Activated CD8-positive, alpha-beta memory T cell treated with anti-CD3 and anti-CD28 coated beads, Interleukin-2, amount 10 ng/mL, durations not matched to agents 7 days and 5 days (primary cell): ENCODE data around the gene ATCAY. TPM values are rescaled to one million over a fixed set of nuclear protein-coding genes. Genes with fewer than 3 reads are reported as not detected.
"Not testable (repeated sequence)": the region's sequence is repeated elsewhere in the genome, so short reads cannot be mapped to it uniquely, and the experiment has no call there.

Experiments used
- ATAC-seq: fragments of 150-1000 bp; cut with Tn5 transposase; one replicate; pipeline ENCODE4 v1.10.0; 2021; ENCODE audit warnings: moderate library complexity
- CTCF ChIA-PET: fragments of 350-600 bp; sonication (Branson Sonifier 250); formaldehyde crosslinking; loops from one replicate; lab custom pipeline; 2021; ENCODE audit warnings: antibody characterized with exemption; lab: Charles Lee
- DNase-seq: peaks from one replicate; pipeline ENCODE4 v3.0.0-alpha.2; 2020
- H3K27ac Mint-ChIP-seq: one replicate; pipeline ENCODE4 v1.8.0; 2021; ENCODE audit warnings: mild to moderate bottlenecking, mixed read lengths
- H3K27me3 Mint-ChIP-seq: one replicate; pipeline ENCODE4 v1.8.0; 2021; ENCODE audit warnings: mixed read lengths
- H3K36me3 Mint-ChIP-seq: one replicate; pipeline ENCODE4 v1.8.0; 2021; ENCODE audit warnings: mild to moderate bottlenecking, mixed read lengths
- H3K4me1 Mint-ChIP-seq: one replicate; pipeline ENCODE4 v1.8.0; 2021; ENCODE audit warnings: mixed read lengths
- H3K4me3 Mint-ChIP-seq: one replicate; pipeline ENCODE4 v1.8.0; 2021; ENCODE audit warnings: mild to moderate bottlenecking, moderate library complexity, mixed read lengths
- H3K9me3 Mint-ChIP-seq: one replicate; pipeline ENCODE4 v1.8.0; 2022; ENCODE audit warnings: low read depth, mixed read lengths
- total RNA-seq, 2 experiments: library from RNA; stranded (reverse); gene quantifications; one replicate each; pipeline ENCODE4 v1.2.3, GENCODE V29; 2021

The ATCAY gene
- total RNA-seq, 2 experiments from 2014 or later: not detected

DNA sequence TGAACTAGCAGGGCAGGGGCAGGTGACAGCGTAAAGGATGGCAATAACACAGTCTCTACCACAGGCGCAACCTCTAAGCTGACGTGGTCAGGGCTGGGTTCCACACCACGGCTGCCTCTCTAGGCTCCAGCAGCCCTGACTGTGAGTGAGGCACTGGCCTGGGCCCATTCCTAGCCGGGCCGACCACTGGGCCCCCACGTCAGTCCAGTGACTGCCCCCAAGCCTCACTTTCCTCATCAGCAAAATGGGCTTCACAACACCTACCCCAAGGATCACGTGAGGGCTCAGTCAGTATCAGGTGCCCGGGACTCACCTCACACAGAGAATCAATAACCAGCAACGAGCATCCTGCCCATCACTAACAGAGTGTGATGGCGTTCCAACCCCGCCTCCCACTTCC, 16.8 kb upstream of the ATCAY start:
- peaks cover 34% of the 10 kb centered on the region for H3K27me3 Mint-ChIP-seq
- CTCF ChIA-PET: no interaction called here
- no peak overlapping the region for H3K4me3 Mint-ChIP-seq
- H3K27ac Mint-ChIP-seq: no peak overlapping the region
- ATAC-seq: no peak
- no peaks in the 10 kb centered on the region for H3K9me3 Mint-ChIP-seq
- no peaks in the 10 kb centered on the region for H3K4me1 Mint-ChIP-seq
- H3K36me3 Mint-ChIP-seq: no peaks in the 10 kb centered on the region
- no peak for DNase-seq

- no peaks in the 10 kb centered on the region for H3K9me3 Mint-ChIP-seq
- H3K27me3 Mint-ChIP-seq: peaks cover 47% of the 10 kb centered on the region
- H3K4me3 Mint-ChIP-seq: no peak overlapping the region
- CTCF ChIA-PET: interaction anchor here (1.0 kb wide), 1 partner anchor 9 kb away, joined by 3 read pairs; no protein-coding TSS in a partner anchor
- no peak for ATAC-seq
- peaks cover 7% of the 10 kb centered on the region for H3K4me1 Mint-ChIP-seq
- no peak for DNase-seq
- peaks cover 7% of the 10 kb centered on the region for H3K36me3 Mint-ChIP-seq
- H3K27ac Mint-ChIP-seq: no peak overlapping the region
Measured at GRCh38 chr19:3866910-3867638, 13.4 kb upstream of the ATCAY start.

DNA sequence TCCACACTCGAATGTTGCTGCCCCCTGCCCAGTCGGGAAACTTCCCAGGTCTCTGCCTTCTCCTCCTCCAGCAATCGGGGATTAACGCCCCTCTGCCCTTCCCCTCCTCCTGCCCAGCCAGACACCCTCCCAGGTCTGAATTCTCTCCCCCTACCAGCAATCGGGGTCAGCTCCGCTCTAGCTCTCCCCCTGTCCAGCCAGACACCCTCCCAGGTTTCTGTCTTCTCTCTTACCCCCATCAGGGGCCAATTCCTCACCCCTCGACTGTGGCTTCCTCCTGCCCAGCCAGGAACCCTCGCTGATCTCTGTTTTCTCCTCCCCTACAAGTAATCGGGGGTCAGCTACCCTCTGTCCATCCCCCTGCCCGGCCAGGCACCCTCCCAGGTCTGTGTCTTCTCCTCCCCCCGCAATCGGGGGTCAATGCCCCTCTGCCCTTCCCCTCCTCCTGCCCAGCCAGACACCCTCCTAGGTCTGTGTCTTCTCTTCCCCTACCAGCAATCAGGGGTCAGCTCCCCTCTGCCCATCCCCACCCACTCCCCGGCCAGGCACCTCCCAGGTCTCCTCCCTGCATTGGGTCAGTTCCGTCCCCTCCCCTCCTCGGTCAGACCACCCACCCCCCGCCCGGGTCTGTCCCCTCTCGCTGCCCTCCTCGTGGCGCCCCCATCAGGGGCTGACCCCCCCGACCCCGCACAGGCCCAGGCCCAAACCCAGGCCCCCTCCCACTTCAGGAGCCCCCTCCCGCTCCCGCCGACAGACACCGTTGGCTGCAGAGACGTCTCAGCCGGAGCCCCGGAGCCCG, 12.3 kb upstream of the ATCAY start:
- Mint-ChIP-seq H3K4me1 (peaks cover 7% of the 10 kb centered on the region), H3K36me3 (peaks cover 7% of the 10 kb centered on the region), H3K27me3 (peaks cover 43% of the 10 kb centered on the region)

DNA sequence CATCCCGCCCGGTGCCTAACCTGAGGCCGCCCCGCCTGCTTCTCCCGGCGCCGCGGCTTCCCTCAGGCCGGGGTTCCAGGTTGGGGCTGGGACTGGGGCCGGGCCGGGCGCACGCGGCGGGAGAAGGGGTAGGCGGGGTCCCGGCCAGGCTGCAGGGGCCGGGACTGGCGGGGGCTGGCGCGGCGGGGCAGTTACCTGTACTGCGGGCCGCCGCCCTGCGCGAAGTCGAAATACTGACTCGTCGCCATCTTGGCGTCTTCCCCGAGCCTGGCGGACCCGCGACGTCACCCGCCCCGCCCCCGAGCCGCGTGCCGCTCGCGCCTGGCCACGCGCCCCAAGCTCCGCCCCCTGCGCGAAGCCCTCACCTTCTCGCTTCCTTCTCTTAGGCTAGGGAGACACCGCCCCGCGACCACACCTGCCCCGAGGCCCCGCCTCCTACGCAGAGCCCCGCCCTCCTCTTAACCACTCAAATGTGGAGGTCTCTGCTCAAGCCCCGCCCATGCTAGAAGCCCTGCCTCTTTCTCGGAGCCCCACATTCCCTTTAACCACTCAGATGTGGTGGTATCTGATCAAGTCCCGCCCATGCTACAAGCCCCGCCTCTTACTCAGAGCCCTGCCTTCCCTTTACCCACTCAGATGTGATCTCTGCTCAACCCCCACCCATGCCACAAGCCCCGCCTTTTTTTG, 11.6 kb upstream of the ATCAY start, which contains the start of gene ZFR2:
Gene ZFR2 (minus strand): TSS at position 269 of the 687 bp plus-strand sequence. CDS start 21 bp downstream, at position 248.
- no peak within 1 kb of the TSS for H3K27ac Mint-ChIP-seq
- peaks cover 7% of the 10 kb centered on the region for H3K4me1 Mint-ChIP-seq
- DNase-seq (no peak), ATAC-seq (no peak)
- no peak within 1 kb of the TSS for H3K4me3 Mint-ChIP-seq
- no peaks in the 10 kb centered on the region for H3K9me3 Mint-ChIP-seq
- H3K27me3 Mint-ChIP-seq: peaks cover 43% of the 10 kb centered on the region
- peaks cover 7% of the 10 kb centered on the region for H3K36me3 Mint-ChIP-seq
- CTCF ChIA-PET: interaction anchor here (1.0 kb wide), 1 partner anchor 119 kb away, joined by 3 read pairs; no protein-coding TSS in a partner anchor

More for the DNA sequence above, 12.3 kb upstream of the ATCAY start:
- DNase-seq (no peak), ATAC-seq (no peak)
- no peaks in the 10 kb centered on the region for H3K9me3 Mint-ChIP-seq
- no peak overlapping the region for H3K4me3 Mint-ChIP-seq
- CTCF ChIA-PET: interaction anchor here (1.0 kb wide), 1 partner anchor 120 kb away, joined by 3 read pairs; no protein-coding TSS in a partner anchor
- no peak overlapping the region for H3K27ac Mint-ChIP-seq

- H3K4me1 Mint-ChIP-seq: peaks cover 7% of the 10 kb centered on the region
- no peak overlapping the region for H3K4me3 Mint-ChIP-seq
- peaks cover 7% of the 10 kb centered on the region for H3K36me3 Mint-ChIP-seq
- DNase-seq (no peak), ATAC-seq (no peak)
- no peaks in the 10 kb centered on the region for H3K9me3 Mint-ChIP-seq
- CTCF ChIA-PET: no interaction called here
- no peak overlapping the region for H3K27ac Mint-ChIP-seq
- H3K27me3 Mint-ChIP-seq: peaks cover 16% of the 10 kb centered on the region
Measured at GRCh38 chr19:3873151-3873550, 7.3 kb upstream of the ATCAY start.

DNA sequence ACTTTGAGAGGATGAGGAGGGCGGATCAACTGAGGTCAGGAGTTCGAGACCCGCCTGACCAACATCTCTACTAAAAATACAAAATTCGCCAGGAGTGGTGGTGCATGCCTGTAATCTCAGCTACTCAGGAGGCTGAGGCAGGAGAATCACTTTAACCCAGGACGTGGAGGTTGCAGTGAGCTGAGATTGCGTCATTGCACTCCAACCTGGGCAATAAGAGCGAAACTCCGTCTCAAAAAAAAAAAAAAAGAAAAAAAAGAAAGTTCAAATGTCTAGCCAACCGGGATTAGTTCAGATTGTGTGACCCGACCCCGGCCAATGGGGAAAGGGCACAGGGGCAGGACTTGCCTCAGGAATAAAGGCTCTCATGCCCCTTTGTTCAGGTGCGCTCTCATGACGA, 5.8 kb upstream of the ATCAY start:
- CTCF ChIA-PET, H3K36me3 Mint-ChIP-seq, ATAC-seq, H3K27ac Mint-ChIP-seq, H3K4me1 Mint-ChIP-seq, DNase-seq, H3K9me3 Mint-ChIP-seq, H3K4me3 Mint-ChIP-seq: not testable (repeated sequence)
- H3K27me3 Mint-ChIP-seq: peaks cover 16% of the 10 kb centered on the region

- Mint-ChIP-seq H3K36me3 (no peaks in the 10 kb centered on the region), H3K27me3 (peaks cover 38% of the 10 kb centered on the region), H3K27ac (no peak overlapping the region), H3K4me3 (no peak overlapping the region), H3K9me3 (no peaks in the 10 kb centered on the region), H3K4me1 (peaks cover 2% of the 10 kb centered on the region)
- ATAC-seq (no peak), DNase-seq (no peak)
- CTCF ChIA-PET: interaction anchor here (0.7 kb wide), 1 partner anchor 353 kb away, joined by 3 read pairs; no protein-coding TSS in a partner anchor
Measured at GRCh38 chr19:3879656-3880055, 829 bp upstream of the ATCAY start.

GRCh38 chr19:3881272-3882040, 971 bp downstream of the ATCAY start:
- H3K36me3 Mint-ChIP-seq: no peaks in the 10 kb centered on the region
- no peak overlapping the region for H3K27ac Mint-ChIP-seq
- ATAC-seq: no peak

GRCh38 chr19:3882041-3882384, 1.5 kb downstream of the ATCAY start:
- Mint-ChIP-seq H3K4me1 (peaks cover 2% of the 10 kb centered on the region), H3K36me3 (no peaks in the 10 kb centered on the region), H3K27ac (no peak overlapping the region), H3K4me3 (no peak overlapping the region), H3K27me3 (peaks cover 38% of the 10 kb centered on the region), H3K9me3 (no peaks in the 10 kb centered on the region)
- CTCF ChIA-PET: no interaction called here
- DNase-seq: no peak
- ATAC-seq: no peak

More at GRCh38 chr19:3881272-3882040, 971 bp downstream of the ATCAY start:
- H3K9me3 Mint-ChIP-seq: no peaks in the 10 kb centered on the region
- CTCF ChIA-PET: no interaction called here
- no peak for DNase-seq
- peaks cover 38% of the 10 kb centered on the region for H3K27me3 Mint-ChIP-seq
- H3K4me1 Mint-ChIP-seq: peaks cover 2% of the 10 kb centered on the region
- no peak overlapping the region for H3K4me3 Mint-ChIP-seq

- CTCF ChIA-PET: interaction anchor here (0.7 to 0.8 kb wide), 2 partner anchors 172 to 250 kb away, joined by 3 read pairs; no protein-coding TSS in a partner anchor
- H3K4me1 Mint-ChIP-seq: no peaks in the 10 kb centered on the region
Measured at GRCh38 chr19:3890591-3890990, 10.1 kb downstream of the ATCAY start.

GRCh38 chr19:3893509-3894179, 13.2 kb downstream of the ATCAY start:
- CTCF ChIA-PET: interaction anchor here (0.6 kb wide), 1 partner anchor 1913 kb away, joined by 3 read pairs; no protein-coding TSS in a partner anchor
- ATAC-seq (no peak), DNase-seq (no peak)
- Mint-ChIP-seq H3K36me3 (no peaks in the 10 kb centered on the region), H3K4me3 (no peak overlapping the region), H3K4me1 (peaks cover 8% of the 10 kb centered on the region), H3K9me3 (no peaks in the 10 kb centered on the region), H3K27ac (no peak overlapping the region), H3K27me3 (no peaks in the 10 kb centered on the region)

More at GRCh38 chr19:3890591-3890990, 10.1 kb downstream of the ATCAY start:
- Mint-ChIP-seq H3K4me3 (no peak overlapping the region), H3K27me3 (no peaks in the 10 kb centered on the region), H3K36me3 (no peaks in the 10 kb centered on the region), H3K9me3 (no peaks in the 10 kb centered on the region), H3K27ac (no peak overlapping the region)
- no peak for DNase-seq
- ATAC-seq: no peak

DNA sequence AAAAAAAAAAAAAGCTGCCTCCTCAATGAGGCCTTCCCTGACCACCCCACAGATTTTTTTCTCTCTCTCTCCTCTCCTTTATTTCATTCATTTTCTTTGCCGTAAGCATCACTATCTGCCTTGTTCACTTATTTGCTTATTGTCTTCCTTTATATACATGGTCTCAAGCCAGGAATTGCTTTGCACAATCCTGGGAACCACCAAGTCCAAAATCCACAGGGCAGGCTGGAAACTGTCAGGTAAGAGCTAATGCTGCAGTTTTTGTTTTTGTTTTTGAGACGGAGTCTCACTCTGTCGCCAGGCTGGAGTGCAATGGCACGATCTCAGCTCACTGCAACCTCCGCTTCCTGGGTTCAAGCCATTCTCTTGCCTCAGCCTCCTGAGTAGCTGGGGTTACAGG, 14.5 kb downstream of the ATCAY start:
- ATAC-seq, CTCF ChIA-PET, DNase-seq, H3K9me3 Mint-ChIP-seq, H3K27me3 Mint-ChIP-seq, H3K36me3 Mint-ChIP-seq, H3K4me3 Mint-ChIP-seq, H3K27ac Mint-ChIP-seq: not testable (repeated sequence)
- H3K4me1 Mint-ChIP-seq: peaks cover 10% of the 10 kb centered on the region
